RCC 7860 (cell line): ENCODE data around the gene MPRIP.

Experiments used
- DNase-seq: peaks from one replicate; pipeline ENCODE4 v3.0.0-alpha.2; 2015; ENCODE audit warnings: low spot score
- FAIRE-seq: peaks from 2 replicates; lab custom pipeline; 2012; peaks lifted over from hg19 to GRCh38; lab: Jason Lieb, UNC

Gene MPRIP

DNA sequence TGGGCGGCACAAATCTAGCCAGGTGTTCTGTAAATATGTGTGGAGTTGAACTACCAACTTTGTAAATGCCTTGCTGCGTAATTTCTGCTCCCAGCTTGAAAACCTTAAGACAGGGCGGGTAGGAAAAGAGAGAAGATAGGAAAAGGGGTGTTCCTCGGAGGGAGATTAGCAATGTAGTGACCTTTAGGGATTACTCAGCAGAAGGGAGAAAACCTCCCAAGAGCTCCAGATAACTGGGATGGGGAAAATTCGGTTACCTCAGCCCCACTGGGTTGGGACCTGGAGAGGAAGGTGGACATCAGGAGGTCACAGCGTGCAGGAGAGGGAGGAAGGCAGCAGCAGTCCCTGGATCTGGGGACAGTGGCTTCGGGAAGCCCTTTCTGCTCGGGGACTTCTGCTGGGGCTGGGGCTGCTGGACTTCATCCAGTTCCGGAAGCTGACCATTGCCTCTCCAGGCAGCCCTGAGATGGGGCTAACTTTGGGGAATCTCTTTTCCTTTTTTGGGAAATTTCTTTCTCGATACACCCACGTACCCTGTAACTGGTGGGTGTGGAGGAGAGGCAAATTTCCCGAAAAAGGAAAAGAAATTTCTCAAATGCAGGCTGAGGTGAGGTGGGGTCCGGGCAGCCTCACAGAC is 39.2 kb downstream of the MPRIP start:
- FAIRE-seq = no peak
- DNase-seq = no peak

GRCh38 chr17:17082878-17083277 is 40.6 kb downstream of the MPRIP start:
- FAIRE-seq (no peak), DNase-seq (no peak)

- DNase-seq (no peak), FAIRE-seq (no peak)
Measured at GRCh38 chr17:17084317-17084835, 42.1 kb downstream of the MPRIP start.

DNA sequence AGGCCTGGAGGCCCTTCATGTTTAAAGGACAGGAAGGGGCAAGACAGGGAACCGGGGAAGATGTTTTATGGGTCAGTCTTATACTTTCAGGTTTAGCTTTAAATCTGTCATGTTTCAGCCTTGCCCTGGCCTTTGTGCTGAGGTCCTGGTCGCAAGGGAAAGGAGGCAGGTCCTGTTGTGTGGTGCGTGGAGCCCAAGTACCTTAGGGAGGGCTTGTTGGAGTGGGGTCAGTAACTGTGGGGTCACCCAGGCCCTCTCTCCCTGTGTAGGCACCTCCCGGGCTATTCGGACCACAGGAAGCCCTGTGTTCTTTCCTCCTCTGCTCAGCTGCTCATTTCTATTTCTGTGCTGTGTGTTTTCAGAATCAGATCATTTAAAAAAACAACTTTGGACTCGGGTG is 42.7 kb downstream of the MPRIP start:
- FAIRE-seq = no peak

DNA sequence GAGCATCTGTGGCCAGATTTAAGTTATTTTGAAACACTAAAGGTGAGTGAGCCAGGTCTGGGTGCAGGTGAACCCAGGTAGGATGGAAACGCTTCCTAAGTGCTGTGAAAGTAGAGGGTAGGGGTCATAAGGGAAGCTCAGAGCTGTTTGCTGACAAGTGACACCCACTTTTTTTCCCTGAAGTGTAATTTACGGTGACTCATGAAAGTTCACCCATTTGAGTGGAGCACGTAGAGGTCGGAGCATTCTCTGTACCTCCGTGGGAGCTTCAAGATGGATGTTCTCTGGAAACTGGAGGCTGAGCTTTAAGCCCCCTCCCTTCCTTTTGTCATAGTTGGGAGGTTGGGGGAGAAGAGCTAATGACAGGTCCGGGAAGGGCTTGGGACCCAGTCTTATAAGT is 44.3 kb downstream of the MPRIP start:
- DNase-seq (no peak), FAIRE-seq (no peak)

More for the DNA sequence above, 42.7 kb downstream of the MPRIP start:
- DNase-seq = no peak

DNA sequence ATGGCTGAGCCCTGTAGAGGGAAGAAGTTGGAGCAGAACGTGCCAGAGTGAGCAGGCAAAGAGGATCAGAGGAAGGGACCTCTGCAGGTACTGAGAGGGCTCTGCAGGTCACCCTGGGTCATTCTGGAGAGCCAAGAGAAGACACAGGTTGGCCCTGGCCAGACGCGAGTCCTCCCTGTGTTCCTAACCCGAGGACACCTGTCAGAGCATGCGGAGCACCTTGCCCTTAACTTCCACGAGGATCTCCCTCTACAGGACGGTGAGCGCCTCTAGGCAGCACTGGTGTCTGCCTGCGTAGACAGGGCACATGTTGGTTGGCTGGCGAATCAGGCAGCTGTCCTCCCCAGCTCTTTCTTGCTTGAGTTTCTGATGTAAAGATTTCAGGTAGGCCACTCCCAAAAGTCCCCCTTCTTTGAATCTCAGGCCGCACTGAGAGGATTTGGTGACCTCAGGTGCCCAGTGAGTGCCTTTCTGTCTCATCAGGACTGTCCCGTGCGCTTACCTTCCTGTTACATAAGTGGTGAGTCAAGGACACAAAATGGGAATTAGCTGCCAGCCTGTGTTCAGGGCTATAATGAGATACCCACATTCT is 45.3 kb downstream of the MPRIP start:
- FAIRE-seq = no peak
- no peak for DNase-seq

- FAIRE-seq (no peak), DNase-seq (no peak)
Measured at GRCh38 chr17:17088086-17088485, 45.8 kb downstream of the MPRIP start.

DNA sequence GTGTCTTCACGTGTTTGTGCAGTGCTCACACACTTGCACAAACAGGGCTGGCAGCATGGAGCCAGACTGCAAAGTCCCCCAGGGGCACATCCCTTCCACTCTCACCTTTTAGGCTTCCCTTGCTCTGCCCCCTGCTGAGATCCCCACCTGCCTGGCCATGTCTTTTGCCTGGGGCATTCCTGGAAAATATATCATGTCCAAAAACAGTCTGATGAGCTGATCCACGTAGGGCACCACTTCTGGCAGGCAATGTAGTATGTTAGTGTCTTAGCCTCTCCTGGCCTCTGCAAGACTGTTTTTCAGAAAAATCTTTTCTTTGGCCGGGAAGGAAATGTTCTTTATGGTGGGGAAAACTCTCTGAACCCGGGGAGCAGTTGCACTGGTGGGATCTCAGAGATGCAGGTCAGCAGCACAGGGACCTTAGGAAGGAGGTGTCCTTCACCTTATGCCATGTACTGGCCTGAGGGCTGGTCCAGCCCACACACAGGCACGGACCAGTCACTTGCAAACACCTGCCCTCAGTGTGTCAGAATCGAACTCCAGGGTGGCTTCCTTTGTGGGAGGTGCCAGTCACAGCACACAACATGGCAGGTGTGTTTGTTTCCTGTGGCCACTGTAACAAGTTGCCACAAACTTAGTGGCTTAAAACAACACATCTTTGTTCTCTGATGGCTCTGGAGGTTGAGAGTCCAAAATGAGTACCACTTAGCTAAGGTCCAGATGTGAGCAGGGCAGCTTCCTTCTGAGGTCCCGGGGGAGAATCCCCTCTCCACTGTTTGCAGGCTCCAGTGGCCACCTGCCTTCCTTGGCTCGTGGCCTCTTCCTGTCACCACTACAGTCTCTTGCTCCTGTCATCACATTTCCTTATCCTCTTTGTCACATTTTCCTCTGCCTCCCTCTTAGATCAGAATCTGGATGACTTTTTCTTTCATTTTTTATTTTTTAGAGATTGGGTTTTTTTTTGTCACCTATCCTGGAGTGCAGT is 46.6 kb downstream of the MPRIP start:
- FAIRE-seq = no peak
- DNase-seq = no peak

GRCh38 chr17:17089796-17090641 is 47.8 kb downstream of the MPRIP start:
- FAIRE-seq (no peak), DNase-seq (no peak)

DNA sequence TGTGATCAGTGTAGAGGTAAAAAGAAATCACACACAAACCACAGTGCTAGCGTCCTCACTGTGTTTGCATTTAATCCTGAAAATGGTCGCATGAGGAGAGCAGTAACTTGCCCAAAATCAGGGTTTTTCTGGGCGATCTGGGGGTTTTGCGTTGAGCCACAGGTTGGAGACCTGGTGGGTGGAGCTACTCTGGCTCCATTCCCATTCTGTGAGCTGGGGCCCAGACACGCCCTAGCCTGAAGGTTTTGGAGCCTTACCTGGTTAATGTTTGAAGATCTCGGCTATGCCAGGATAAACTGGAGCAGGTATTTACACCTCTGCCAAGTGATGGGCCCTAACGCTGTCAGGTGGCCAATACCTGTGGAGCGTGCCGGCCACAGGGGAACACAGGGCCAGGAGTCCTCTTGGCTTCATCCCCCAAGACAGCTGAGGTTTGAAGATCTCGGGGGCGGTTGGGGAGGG is 48.4 kb downstream of the MPRIP start:
- no peak for FAIRE-seq

GRCh38 chr17:17091276-17091675 is 49.0 kb downstream of the MPRIP start:
- DNase-seq (no peak), FAIRE-seq (no peak)

More for the DNA sequence above, 48.4 kb downstream of the MPRIP start:
- DNase-seq = no peak

DNA sequence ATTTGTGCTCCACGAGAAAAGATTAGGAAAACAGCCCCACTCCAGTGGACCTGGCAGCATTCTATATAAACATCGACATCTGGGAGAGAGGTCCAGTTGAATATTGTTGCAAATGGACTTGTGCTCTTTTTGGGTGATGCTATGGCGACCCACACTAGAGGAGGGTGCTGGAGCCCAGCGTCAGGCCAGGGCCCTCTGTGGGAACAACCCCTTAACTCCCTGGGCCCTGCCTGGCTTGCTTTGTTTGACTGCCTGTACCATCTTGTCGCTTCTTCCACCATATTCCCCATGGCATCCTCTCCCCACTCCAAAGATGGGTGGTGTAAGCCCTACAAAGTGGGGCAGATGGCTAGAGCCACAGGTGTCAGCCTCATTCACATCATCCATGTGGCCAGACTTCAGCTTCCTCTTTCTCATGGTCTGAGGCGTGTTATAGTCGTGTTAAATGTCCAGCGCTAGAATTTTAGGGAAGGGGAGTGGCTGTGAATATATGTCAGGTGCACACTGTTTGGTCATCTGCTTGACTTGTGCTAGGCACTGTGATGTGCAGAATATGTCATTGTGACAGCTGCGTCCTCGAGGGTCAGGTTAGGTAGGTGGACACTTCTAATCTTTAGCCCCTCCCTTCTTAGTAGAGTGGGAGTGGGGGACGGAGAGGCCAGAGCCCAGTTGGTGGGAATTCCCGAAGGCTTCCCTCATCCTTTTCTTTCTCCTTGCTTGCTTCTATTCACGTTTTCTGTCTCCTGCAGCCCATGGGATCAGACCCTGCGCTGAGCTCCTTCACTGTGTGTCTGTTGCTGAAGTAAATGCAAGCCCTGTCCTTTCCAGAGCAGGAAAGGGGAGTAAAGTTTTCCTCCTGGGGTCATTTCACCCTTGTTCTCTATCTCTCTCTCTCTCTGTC is 49.8 kb downstream of the MPRIP start:
- FAIRE-seq = no peak
- DNase-seq = no peak

DNA sequence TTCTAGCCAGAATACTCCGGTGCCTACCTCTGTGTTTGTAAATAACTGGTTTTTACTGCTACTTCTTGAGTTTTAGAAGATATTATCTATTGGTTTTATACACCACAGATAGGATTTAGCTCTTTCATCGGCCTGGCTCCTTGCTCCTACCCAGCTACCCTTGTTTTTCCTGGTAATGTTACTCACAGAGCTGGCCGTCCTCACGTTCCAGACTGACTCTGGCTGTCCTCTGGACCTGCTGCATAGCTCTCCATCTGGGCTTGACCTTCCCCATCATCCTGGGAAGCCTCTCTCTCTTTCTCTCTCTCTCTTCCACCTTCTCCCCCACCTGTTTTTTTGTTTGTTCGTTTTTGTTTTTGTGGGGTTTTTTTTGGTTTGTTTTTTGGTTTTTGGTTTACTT is 51.5 kb downstream of the MPRIP start:
- DNase-seq (no peak), FAIRE-seq (no peak)

DNA sequence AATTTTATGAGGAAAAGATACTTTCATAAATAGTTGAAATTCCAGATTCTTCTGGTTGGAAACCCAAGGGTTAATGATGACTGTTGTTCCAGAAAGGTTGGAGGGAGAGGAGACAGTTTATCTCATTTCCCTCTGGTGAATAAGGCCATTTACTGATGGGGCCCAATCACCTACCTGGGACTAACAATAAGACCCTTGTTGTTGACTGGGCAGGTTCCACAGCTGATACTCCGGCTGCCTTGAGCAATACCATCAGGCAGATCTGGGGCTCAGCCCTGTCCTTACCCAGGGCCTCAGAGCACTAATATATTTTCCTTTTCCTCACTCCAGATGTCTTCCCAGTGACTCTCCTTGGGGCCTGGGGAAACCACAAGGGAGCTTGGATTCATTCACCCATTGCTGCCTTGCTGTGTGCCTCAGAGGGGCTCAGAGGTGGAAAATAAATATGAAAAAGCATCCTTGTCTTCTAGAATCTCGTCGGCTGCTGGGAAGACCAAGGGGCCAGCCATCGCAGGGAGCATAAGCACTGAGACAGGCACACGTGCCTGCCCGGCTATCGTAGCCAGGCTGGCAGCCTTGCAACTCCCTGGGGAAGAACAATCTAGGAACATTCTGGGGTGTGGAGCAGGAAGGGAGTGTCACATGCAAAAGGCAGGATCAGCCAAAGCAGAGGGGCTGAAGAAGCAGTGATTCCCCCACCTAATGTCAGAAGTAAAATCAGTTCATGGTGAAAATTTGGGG is 54.4 kb downstream of the MPRIP start:
- DNase-seq (no peak), FAIRE-seq (no peak)

DNA sequence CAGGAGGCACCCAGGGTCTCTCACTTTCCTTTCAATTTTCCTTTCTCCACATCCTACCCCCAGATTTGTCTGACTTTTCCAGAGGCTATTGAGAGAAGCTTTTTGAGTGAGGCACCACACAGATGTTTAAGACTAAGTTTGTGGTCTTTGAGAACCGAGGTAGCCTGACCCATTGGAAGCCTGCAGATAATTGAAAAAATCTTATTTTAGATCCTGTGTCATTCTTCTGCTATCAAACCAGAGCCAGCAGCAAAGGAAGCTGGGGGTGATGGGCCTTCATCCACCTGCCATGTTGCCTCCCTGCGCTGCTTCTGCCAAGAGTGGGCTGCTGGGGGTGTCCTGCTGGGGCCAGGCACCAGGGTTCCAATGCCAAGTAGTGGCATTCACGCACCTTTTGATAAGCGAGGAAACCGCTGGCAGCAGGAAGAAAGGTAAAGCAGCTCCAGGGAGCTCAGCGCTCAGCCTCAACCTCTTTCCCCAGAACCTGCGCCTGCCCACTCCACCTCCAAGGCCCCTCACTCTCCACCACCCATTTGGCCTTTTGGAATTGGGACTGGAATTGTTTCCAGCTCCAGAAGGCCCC is 55.6 kb downstream of the MPRIP start:
- FAIRE-seq = no peak
- no peak for DNase-seq

DNA sequence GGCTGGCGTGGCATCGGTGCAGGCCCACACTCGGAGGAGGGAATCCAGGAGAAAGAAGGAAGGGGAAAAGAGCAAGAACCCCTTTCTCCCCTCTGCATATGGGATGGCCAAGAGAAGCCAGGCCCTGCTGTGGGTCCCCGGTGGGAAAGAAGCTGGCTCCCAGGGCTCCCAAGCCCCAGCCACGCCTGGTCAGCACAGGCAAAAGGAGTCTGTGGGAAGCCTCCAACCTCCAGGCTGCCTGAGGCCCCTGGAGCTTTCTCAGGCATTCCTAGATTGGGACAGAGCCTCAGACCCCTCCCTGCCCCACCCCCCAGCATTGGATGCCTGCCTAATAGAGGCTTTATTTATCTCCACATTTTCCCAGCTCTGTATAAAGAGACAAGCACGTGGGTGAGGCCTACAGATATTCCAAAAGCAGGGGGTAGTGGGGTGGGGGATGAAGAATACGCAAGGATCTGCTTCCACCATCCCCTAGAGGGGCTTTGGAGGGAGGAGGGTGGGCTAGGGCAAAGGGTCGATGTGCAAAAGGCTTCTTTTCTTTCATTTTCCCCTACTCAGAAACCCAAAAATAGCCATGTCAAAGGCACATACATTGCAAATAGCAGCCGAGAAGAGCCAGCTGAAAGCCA is 56.4 kb downstream of the MPRIP start:
- DNase-seq = no peak

GRCh38 chr17:17102176-17102575 is 59.9 kb downstream of the MPRIP start:
- DNase-seq = no peak
- no peak for FAIRE-seq

More for the DNA sequence above, 56.4 kb downstream of the MPRIP start:
- FAIRE-seq = no peak

DNA sequence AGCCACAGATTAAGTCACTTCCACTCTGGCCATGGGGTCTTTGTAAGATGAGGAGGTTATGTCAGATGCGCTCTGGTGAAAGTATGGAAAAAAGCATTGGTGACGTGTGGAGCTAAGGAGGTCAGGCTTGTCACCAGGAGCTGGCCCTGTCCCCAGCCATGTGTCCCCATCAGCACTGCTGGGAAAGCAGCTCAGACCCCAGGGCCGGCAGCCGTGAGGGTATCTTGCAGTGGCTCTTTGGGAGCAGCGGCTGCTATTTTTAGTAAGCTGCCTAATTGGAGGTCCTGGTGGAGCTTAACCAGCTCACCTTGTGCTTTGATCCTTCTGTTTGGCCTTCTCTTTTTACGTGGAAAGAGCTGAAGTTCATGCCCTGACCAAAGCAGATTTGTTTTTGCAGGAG is 60.9 kb downstream of the MPRIP start:
- DNase-seq (no peak), FAIRE-seq (no peak)
